ENCODE data around the gene RBP3.

The RBP3 gene

DNA sequence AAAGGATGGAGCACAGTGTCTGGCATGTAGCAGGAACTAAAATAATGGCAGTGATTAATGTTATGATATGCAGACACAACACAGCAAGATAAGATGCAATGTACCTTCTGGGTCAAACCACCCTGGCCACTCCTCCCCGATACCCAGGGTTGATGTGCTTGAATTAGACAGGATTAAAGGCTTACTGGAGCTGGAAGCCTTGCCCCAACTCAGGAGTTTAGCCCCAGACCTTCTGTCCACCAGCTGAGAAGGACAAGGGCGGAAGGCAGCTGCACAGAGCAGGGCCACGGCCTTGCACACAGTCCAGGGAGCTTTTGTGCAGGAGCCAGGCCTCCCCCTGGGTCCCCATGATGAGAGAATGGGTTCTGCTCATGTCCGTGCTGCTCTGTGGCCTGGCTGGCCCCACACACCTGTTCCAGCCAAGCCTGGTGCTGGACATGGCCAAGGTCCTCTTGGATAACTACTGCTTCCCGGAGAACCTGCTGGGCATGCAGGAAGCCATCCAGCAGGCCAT lies at the start of gene RBP3:
Gene RBP3, plus strand, starts transcription at position 226 of the 514 bp plus-strand sequence. Its CDS starts 122 bp downstream, at position 348.
- in situ Hi-C loops (cut with HindIII; ENCODE audit: low sequenced_read_pairs), result no loop called here

DNA sequence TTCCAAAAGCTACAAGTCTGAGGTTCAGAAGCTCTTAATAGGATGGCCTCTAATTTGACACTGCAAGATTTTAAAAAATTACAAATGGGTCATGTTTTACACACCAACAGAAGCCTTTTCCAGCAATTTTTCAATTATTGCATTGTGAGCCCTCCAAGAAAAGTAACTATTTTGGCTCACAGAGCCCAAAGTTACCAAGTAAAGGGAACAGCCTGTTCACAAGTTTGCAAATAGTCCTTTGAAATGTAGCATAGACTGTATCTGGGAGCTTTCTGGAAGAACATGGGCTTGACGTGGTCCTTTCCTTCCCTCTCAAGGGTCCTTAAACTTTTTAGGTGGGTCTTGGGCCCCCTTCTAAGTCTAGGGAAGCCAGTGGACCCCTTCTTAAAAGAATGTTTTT lies 49.4 kb upstream of the RBP3 start:
- in situ Hi-C loops (cut with HindIII; ENCODE audit: low sequenced_read_pairs), result no loop called here

DNA sequence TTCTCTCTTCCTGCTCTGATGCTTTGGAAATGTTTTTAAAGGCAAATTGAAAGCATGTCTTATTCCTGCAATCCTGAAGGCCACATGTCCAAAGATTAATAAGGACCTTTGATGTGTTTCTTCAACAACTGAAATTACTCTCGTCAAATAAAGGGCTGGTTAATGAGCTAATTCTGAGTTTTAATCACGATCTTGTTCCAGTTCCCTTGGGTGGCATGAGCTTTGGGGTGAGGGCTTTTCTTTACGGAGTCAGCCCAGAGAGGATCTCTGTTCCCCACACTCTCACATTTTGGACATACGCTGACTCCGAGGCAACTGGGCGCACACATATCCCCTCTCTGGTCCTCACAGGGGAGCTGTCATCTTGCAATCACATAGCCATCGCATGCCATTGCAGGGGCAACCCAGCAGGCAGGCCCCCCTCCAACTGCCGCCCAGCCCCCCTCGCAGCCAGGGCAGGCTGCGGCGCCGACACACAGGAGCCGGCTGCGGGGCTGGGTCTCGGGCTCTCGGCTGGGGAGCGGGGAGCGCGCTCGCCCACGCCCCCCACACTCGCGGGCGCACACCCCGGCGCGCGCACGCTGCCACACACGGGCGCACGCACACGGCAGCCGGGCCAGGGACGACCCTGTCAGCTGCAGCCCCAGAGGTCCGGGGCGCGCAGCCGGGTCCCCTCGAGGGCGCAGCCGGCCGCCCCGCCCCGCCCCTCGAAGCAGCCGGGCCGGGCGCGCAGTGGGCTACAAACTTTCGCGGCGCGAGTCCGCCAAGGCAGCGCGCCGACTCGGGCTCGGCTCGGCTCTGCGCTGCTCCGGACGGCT lies 48.3 kb upstream of the RBP3 start, which contains the start of gene GDF10:
Gene GDF10, plus strand, starts transcription at position 587 of the 818 bp plus-strand sequence. CDS start 455 bp downstream, outside the sequence.
- in situ Hi-C loops (cut with HindIII; ENCODE audit: low sequenced_read_pairs), result loop anchor here (25.0 kb wide), 1 partner anchor 263 kb away; no protein-coding TSS in a partner anchor

DNA sequence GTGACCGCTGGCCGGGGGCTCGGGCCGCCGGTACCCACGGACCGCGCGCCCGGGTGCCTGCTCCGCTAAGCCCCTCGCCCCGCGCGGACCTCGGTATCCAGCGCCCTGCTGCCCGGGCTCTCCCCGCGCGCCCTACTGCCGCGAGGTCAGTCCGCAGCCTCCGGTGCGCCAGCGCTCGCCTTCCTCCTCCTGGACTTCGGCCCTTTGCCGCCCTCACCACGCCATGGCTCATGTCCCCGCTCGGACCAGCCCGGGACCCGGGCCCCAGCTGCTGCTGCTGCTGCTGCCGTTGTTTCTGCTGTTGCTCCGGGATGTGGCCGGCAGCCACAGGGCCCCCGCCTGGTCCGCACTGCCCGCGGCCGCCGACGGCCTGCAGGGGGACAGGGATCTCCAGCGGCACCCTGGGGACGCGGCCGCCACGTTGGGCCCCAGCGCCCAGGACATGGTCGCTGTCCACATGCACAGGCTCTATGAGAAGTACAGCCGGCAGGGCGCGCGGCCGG lies 47.7 kb upstream of the RBP3 start:
- in situ Hi-C loops (cut with HindIII; ENCODE audit: low sequenced_read_pairs), result loop anchor here (25.0 kb wide), 1 partner anchor 263 kb away; no protein-coding TSS in a partner anchor

DNA sequence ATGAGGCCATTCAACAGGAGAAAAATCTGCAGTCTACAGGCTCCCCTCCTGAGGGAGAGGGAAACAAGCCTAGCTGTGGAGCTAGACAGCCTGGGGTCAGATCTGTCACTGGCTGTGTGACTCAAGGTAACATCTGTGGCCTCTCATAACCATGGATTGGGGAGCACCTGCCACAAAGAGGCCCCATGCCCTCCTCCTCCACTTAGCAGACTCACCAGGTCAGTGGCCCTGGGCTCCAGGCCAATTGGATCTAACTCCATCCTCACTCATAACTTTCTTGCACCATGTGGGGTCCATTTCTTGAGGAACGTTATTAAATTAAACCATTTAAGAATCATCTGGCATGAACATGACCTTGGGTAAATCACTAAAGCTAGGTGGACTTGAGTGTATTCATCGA lies 46.3 kb upstream of the RBP3 start:
- in situ Hi-C loops (cut with HindIII; ENCODE audit: low sequenced_read_pairs), result loop anchor here (25.0 kb wide), 1 partner anchor 265 kb away; no protein-coding TSS in a partner anchor

DNA sequence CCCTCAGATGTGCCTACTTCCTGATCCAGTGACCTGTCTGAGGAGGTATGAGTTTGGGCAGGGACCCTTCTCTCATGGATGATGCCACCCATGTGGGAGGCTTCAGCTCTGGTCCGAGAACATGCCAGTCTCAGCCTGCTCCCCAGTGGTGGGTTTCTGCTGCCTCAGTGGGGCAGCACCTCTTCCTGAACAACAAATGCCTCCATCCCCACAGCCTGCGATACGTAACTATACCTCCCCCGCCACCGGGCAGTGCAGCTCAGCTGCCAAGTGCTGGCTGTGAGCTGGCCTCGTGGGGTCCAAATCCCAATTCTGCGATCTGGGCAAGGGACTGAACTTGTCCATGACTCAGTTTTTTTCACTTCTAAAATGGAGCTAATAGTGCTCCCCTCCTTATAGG lies 45.1 kb upstream of the RBP3 start:
- in situ Hi-C loops (cut with HindIII; ENCODE audit: low sequenced_read_pairs), result loop anchor here (25.0 kb wide), 1 partner anchor 266 kb away; no protein-coding TSS in a partner anchor

DNA sequence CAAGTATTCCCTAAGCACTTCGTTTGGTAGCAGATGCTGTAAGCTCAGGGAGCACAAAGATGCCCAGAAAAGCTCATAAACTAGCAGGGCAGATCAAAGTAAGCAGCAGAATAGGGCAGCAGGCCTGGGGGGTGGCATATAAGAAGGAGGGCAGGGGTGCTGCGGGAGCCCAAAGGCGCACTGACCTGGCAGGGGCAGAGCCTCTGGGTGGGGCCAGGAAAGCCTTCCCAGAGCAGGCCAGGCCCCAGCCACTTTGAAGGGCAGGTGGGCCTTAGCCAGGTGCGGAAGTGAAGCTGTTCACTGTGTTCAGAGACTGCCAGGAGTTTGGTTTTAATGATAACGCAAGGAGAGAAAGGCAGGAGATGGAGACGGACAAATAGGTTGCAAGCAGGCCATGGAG lies 44.3 kb upstream of the RBP3 start:
- in situ Hi-C loops (cut with HindIII; ENCODE audit: low sequenced_read_pairs), result loop anchor here (25.0 kb wide), 1 partner anchor 267 kb away; no protein-coding TSS in a partner anchor

DNA sequence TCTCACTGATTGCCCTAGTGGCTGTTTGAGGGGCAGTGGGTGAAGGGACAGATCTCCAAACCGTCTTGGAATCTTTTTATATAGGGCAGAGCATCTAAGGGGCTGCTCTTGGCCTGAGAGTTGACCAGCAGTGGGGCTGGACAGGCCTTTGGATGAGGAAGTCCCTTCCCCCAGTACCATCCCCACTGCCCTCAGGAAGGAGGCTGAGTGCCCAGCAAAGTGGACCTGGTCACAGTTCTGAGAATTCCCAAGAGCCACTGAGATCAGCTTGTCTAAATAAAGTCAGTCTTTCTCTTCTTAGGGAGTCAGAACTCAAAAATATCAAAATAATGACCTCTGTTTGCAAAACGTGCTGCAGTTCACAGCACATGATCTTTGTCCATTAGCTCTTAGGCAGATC lies 42.6 kb upstream of the RBP3 start:
- in situ Hi-C loops (cut with HindIII; ENCODE audit: low sequenced_read_pairs), result loop anchor here (25.0 kb wide), 1 partner anchor 268 kb away; no protein-coding TSS in a partner anchor

DNA sequence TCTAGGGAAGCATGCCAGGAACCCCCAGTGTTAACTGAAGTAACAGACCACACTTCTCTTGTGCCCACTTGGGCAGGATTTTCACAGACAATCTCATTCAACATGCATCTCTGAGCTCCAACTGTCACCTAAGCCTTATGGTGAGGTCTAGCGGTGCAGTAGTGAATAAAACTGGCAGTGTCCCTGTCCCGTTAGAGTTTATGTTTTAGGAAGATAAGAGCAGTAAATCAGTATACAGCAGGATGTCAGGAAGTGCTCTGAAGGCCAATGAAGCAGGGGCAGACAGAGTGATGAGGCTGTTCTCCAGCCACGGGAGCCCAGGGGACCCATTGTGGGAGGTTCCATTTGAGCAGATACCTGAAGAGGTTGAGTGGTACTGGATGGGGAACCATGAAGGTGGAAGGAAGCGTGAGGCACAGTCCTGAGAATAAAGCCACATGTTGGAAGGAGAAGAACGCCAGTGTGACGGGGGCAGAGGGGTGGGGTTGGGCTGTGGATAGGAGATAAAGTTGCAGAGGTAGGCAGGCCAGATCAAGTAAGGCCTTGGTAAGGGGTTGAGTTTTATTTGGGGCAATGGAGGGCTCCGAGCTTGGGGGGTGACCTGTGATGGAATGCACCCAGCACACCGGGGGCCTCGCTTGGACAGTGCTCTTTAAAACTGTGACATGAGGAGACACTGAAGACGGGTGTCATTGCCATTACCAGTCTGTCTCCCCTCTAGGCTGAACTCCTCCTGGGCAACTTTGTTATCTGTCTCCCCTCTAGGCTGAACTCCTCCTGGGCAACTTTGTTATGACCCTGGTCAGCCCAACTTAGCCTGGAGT lies 41.6 kb upstream of the RBP3 start:
- in situ Hi-C loops (cut with HindIII; ENCODE audit: low sequenced_read_pairs), result loop anchor here (25.0 kb wide), 1 partner anchor 269 kb away; no protein-coding TSS in a partner anchor

DNA sequence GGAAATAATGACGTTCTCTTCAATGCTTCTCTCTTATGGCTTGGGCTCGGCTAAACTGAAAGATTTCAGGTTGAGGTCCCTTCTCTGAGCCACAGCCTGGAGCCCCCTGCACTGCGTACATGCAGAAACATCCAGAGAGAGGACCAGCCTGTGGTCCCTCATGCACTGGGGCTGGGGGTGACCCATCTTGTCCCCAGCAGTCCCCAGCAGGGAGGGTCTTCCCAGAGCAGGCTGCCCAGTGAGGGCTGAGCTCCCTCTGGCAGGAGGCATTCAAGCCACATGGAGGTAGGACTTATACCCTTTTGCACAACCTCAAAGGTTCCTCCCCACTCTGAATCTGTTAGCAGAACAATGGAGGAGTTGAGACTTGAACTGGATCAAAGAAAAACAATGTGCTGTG lies 40.8 kb upstream of the RBP3 start:
- in situ Hi-C loops (cut with HindIII; ENCODE audit: low sequenced_read_pairs), result loop anchor here (25.0 kb wide), 1 partner anchor 270 kb away; no protein-coding TSS in a partner anchor

DNA sequence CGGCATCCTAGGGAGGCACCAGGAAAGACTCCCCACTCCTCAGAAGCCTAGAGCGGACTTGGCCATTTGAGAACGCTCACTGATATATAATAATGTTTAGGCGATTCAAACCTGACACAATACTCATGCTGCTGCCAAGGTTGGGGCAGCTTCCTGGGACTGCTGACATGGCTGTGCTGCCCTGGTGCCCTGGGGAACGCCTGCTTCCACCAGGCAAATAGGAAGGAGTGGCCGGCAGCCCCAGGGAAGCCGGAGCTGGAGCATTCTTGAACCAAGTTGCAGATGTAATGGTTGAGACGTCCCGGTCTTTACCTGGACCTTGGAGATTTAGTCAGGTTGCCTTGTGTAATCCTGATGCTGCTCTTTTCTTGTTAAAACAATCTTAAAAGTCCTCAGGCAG lies 39.4 kb upstream of the RBP3 start:
- in situ Hi-C loops (cut with HindIII; ENCODE audit: low sequenced_read_pairs), result loop anchor here (25.0 kb wide), 1 partner anchor 271 kb away; no protein-coding TSS in a partner anchor

DNA sequence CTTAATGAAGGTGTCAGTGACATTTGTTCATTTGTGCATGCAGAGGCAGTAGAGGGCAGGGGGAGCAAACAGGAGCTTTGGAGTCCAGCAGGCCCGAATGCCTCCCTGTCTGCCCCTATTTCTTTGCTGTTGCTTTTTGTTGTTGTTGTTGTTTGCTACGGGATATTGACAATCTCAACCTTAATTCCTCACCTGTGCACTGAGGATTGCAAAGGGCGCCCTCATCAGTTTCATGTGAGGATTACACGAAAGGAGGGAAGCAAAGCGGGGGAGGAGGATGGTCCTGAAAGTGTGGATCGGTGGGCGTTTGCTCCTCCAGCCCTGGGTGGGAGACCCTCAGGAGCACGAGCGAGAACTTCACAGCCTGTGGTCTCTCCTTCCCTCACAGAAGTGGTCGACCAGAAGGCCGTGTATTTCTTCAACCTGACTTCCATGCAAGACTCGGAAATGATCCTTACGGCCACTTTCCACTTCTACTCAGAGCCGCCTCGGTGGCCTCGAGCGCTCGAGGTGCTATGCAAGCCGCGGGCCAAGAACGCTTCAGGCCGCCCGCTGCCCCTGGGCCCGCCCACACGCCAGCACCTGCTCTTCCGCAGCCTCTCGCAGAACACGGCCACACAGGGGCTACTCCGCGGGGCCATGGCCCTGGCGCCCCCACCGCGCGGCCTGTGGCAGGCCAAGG lies 38.6 kb upstream of the RBP3 start:
- in situ Hi-C loops (cut with HindIII; ENCODE audit: low sequenced_read_pairs), result loop anchor here (25.0 kb wide), 1 partner anchor 272 kb away; no protein-coding TSS in a partner anchor

DNA sequence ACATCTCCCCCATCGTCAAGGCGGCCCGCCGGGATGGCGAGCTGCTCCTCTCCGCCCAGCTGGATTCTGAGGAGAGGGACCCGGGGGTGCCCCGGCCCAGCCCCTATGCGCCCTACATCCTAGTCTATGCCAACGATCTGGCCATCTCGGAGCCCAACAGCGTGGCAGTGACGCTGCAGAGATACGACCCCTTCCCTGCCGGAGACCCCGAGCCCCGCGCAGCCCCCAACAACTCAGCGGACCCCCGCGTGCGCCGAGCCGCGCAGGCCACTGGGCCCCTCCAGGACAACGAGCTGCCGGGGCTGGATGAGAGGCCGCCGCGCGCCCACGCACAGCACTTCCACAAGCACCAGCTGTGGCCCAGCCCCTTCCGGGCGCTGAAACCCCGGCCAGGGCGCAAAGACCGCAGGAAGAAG lies 38.1 kb upstream of the RBP3 start:
- in situ Hi-C loops (cut with HindIII; ENCODE audit: low sequenced_read_pairs), result loop anchor here (25.0 kb wide), 1 partner anchor 273 kb away; no protein-coding TSS in a partner anchor

DNA sequence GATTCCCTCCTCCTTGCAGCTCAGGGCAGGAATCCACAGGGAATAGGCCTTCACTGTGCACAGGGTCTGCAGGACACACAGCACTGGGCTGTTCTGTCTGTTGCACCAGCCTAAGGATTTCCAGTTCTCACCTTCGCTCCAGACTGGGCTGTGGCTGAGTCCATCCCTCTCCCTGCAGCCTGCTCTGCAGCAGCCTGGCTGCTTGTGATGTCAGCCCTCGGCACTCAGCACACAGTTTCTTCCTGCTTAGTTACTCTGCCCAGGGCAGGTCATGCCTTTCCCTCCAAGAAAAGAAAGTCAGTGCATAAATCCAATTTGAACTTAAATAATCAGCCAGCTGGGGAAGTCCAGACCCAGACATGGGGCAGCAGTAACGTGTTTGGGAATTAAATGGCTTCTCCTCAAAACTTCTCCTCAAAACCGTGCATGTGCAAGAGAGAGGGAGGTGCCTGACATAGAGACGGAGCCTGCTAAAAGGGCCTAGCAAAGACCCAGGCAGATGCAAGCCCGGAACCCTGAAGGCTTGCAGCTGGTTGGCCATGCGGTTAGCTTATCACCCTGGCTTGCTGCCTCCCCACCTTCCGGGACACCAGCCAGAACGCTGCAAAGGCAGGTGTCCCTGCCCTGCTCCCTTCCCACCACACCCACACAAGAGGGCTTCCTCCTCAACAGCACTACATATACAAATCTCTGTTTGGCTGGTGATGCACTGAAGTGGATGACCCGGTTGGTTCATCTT lies 36.8 kb upstream of the RBP3 start:
- in situ Hi-C loops (cut with HindIII; ENCODE audit: low sequenced_read_pairs), result loop anchor here (25.0 kb wide), 1 partner anchor 274 kb away; no protein-coding TSS in a partner anchor

DNA sequence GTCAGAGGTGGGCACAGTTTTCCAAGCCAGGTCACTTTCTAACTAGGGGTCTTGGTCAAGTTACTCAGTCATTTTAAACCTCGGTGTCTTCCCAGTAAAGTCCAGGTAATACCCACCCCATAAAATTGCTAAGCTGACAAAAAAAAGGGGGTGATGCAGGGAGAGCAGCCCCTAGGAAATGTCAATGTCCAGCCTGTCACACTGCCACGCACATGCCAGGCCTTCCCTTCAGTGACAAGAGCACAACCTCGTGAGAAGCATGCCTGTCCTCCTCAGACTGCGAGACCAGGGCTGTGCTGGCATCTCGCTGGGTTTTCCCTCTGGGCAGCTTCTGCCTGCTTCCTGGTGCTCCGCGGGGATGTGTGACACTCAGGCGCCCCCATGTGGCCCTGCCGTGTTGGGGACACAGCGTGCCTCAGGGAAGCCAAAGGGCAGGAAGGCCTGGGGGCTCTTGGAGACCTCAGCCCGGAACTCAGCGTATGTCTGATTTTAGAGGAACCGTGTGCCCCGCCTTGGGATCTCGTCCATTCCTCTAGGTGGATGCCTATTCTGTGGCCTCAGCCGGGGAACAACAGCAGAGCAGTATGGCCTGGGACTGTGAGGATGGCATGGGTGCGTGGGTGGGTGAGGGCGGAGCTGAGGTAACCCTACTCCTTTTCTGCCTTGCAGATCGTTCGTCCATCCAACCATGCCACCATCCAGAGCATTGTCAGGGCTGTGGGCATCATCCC lies 36.1 kb upstream of the RBP3 start:
- in situ Hi-C loops (cut with HindIII; ENCODE audit: low sequenced_read_pairs), result loop anchor here (25.0 kb wide), 1 partner anchor 275 kb away; no protein-coding TSS in a partner anchor

DNA sequence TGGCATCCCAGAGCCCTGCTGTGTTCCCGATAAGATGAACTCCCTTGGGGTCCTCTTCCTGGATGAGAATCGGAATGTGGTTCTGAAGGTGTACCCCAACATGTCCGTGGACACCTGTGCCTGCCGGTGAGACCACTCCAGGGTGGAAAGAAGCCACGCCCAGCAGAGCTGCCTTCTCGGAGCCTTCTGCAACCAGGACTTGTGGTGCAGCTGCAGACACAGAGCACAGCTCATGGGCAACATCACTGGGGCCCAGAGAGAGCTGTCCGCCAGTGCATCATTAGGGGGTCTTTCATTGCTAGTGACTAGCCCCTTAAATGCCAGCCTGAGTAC lies 35.5 kb upstream of the RBP3 start:
- in situ Hi-C loops (cut with HindIII; ENCODE audit: low sequenced_read_pairs), result loop anchor here (25.0 kb wide), 1 partner anchor 275 kb away; no protein-coding TSS in a partner anchor

DNA sequence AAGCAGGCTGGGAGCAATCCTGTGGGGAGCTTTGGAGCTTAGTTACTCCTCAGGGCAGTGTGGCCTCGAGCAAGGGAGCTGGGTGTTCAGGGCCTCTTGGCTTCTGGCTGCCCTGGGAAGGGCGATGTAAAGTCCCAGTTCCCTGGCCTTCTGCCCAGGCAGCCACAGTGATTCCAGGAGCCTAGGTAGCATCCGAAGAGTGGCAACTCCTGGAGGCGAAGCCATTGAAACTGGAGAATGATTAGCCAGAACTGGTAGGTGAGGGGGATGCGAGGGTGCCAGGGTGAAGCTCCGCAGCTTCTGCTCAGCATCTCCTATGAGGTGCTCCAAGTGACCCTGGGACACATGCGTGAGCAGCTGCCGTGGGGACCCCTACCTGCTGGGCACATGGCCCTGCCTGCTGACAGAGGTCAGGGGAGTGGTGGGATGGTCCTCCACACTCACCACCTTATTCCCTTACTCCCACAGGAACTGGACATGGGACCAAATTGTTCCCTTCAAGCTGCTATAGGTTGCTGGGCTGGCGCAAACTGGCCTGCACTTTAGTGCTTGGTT lies 33.7 kb upstream of the RBP3 start:
- in situ Hi-C loops (cut with HindIII; ENCODE audit: low sequenced_read_pairs), result loop anchor here (25.0 kb wide), 1 partner anchor 277 kb away; no protein-coding TSS in a partner anchor

DNA sequence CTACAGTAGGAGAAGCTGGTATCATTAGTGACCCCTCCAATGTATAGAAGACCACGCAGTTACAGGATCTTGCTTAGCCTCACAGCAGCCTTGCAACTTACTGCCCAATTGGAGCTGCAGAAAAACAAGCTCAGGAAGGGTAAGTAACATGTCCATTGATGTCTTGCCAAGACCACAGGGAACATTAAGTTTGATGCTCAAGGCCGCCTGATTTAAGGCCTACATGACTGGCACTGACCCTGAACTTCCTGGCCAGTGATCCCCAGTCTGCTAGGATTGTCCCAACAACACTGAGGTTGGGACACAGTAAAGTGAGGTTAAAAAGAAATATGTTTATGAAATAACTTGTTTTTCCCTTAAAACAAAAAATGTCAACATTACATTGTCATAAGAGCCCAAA lies 32.7 kb upstream of the RBP3 start:
- in situ Hi-C loops (cut with HindIII; ENCODE audit: low sequenced_read_pairs), result loop anchor here (25.0 kb wide), 1 partner anchor 278 kb away; no protein-coding TSS in a partner anchor

Measured in DLD1 (cell line).